ENCODE results near the gene SMIM11.
A peak's percentile ranks its signal among the peaks of the same experiment; 100 is the strongest.

The SMIM11 gene

DNA sequence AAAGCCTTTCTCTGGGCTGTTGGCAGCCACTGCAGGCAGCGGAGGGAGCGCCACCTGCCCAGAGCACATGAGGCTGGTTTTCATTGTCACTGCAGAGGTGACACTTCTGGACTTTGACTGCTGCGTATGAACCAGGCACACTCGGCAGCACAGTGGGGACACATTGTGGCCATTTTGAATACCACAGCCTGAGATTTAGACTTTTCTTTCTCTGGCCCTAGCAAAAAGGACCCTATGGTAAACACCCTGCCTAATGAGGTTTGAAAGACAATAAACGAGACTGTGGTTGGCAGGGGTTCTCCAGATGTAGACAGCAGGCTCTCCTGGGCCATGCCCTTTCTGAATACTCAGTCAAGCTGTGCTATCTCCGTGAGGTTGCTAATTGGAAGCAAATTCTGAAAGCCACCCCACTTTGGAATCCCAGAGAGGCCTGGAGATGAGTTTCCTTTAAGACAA lies 23.5 kb upstream of the SMIM11 start:
- TF ChIP-seq, protein P1, sequence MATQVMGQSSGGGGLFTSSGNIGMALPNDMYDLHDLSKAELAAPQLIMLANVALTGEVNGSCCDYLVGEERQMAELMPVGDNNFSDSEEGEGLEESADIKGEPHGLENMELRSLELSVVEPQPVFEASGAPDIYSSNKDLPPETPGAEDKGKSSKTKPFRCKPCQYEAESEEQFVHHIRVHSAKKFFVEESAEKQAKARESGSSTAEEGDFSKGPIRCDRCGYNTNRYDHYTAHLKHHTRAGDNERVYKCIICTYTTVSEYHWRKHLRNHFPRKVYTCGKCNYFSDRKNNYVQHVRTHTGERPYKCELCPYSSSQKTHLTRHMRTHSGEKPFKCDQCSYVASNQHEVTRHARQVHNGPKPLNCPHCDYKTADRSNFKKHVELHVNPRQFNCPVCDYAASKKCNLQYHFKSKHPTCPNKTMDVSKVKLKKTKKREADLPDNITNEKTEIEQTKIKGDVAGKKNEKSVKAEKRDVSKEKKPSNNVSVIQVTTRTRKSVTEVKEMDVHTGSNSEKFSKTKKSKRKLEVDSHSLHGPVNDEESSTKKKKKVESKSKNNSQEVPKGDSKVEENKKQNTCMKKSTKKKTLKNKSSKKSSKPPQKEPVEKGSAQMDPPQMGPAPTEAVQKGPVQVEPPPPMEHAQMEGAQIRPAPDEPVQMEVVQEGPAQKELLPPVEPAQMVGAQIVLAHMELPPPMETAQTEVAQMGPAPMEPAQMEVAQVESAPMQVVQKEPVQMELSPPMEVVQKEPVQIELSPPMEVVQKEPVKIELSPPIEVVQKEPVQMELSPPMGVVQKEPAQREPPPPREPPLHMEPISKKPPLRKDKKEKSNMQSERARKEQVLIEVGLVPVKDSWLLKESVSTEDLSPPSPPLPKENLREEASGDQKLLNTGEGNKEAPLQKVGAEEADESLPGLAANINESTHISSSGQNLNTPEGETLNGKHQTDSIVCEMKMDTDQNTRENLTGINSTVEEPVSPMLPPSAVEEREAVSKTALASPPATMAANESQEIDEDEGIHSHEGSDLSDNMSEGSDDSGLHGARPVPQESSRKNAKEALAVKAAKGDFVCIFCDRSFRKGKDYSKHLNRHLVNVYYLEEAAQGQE (IDR thresholded peaks at IDR 0.05; ENCODE audit: low read depth), result no peak
- peak; percentile 68 for TF ChIP-seq RAD21 (IDR thresholded peaks at IDR 0.05; ENCODE audit: low read depth)

DNA sequence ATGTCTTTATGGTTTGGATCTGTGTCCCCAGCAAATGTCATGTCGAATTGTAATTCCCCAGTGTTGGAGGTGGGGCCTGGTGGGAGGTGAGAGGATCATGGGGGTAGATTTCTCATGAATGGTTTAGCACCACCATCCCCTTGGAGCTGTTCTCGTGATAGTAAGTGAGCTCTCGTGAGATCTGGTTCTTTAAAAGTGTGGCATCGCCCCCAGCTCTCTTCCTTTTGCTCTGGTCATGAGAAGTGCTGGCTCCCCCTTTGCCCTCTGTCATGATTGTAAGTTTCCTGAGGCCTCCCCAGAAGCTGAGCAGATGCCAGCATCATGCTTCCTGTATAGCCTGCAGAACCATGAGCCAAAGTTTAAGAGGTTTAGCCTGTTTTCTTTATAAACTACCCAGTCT lies 22.8 kb upstream of the SMIM11 start:
- TF ChIP-seq, protein P2, sequence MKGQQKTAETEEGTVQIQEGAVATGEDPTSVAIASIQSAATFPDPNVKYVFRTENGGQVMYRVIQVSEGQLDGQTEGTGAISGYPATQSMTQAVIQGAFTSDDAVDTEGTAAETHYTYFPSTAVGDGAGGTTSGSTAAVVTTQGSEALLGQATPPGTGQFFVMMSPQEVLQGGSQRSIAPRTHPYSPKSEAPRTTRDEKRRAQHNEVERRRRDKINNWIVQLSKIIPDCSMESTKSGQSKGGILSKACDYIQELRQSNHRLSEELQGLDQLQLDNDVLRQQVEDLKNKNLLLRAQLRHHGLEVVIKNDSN (IDR thresholded peaks at IDR 0.05), result no peak
- no peak for TF ChIP-seq CEBPB (IDR thresholded peaks at IDR 0.05)
- no peak for TF ChIP-seq YY1 (IDR thresholded peaks at IDR 0.05; ENCODE audit: low read depth)
- no peak for TF ChIP-seq EGR1 (IDR thresholded peaks at IDR 0.05)
- TF ChIP-seq CREB1 (IDR thresholded peaks at IDR 0.05; ENCODE audit: low read depth), result no peak
- TF ChIP-seq, protein P1 (IDR thresholded peaks at IDR 0.05; ENCODE audit: low read depth), result no peak
- TF ChIP-seq RAD21 (IDR thresholded peaks at IDR 0.05; ENCODE audit: low read depth), result no peak
- TF ChIP-seq TAF1 (IDR thresholded peaks at IDR 0.05; ENCODE audit: low read depth), result no peak
- TF ChIP-seq, protein P3, sequence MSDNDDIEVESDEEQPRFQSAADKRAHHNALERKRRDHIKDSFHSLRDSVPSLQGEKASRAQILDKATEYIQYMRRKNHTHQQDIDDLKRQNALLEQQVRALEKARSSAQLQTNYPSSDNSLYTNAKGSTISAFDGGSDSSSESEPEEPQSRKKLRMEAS (IDR thresholded peaks at IDR 0.05), result no peak

DNA sequence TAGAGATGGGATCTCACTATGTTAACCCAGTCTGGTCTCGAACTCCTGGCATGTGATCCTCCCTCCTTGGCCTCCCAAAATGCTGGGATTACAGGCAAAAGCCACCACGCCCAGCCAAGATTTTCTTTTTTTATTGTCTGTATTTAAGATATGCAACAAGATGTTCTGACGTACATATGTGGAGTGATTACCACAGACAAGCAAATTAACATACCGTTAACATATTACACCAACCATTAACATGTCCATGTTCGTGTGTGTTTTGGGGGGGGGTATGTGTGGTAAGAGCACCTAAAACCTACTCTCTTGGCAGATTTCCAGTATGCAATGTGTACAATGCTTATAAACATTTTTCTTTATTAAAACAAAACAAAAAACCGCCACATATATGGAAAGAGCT lies 22.1 kb upstream of the SMIM11 start:
- TF ChIP-seq, protein P3 (IDR thresholded peaks at IDR 0.05), result no peak
- no peak for TF ChIP-seq TAF1 (IDR thresholded peaks at IDR 0.05; ENCODE audit: low read depth)
- TF ChIP-seq ZBTB7A (IDR thresholded peaks at IDR 0.05; ENCODE audit: low read depth), result no peak
- TF ChIP-seq EGR1 (IDR thresholded peaks at IDR 0.05), result no peak
- TF ChIP-seq RAD21 (IDR thresholded peaks at IDR 0.05; ENCODE audit: low read depth), result no peak
- TF ChIP-seq, protein P2 (IDR thresholded peaks at IDR 0.05), result no peak

DNA sequence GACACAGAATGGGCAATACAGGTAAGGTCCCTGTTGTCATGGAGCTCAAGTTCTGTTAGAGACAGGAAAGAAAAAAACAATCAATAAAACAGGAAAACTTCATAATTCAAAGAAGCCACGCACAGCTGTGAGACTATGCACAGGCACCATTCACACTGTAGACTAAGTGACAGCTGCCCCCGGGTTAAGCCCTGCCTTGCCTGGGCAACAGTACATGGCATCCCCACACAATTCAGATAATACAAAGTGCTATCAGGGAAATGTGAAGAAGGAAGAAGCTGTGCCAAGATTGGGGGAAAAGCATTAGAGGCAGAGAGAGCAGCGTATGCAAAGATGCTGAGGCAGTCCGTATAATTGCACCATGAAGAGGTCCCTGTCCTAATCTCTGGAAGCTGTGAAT lies 20.5 kb upstream of the SMIM11 start:
- TF ChIP-seq TAF1 (IDR thresholded peaks at IDR 0.05; ENCODE audit: low read depth) (no peak), NFIC (IDR thresholded peaks at IDR 0.05) (no peak), EGR1 (IDR thresholded peaks at IDR 0.05) (no peak), RAD21 (IDR thresholded peaks at IDR 0.05; ENCODE audit: low read depth) (no peak)
- TF ChIP-seq, protein P2 (IDR thresholded peaks at IDR 0.05), result no peak

DNA sequence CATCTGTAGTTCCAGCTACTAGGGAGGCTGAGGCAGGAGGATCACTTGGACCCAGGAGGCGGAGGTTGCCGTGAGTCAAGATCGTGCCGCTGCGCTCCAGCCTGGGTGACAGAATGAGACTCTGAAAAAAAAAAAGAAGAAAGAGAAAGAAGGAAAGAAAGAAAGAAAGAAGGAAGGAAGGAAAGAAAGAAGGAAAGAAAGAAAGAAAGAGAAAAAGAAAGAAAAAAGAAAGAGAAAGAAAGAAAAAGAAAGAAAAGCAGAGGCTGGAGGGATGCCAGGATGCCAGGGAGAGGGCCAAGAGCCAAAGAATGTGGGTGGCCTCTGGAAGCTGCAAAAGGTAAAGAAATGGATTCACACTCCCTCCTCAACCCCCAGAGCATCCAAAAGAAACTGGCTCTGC lies 19.7 kb upstream of the SMIM11 start:
- TF ChIP-seq NFIC (IDR thresholded peaks at IDR 0.05) (no peak), EP300 (IDR thresholded peaks at IDR 0.05; ENCODE audit: borderline replicate concordance) (no peak), TCF12 (IDR thresholded peaks at IDR 0.05; ENCODE audit: low read depth) (no peak), ZBTB7A (IDR thresholded peaks at IDR 0.05; ENCODE audit: low read depth) (no peak), FOXM1 (IDR thresholded peaks at IDR 0.05; ENCODE audit: borderline replicate concordance, low read depth) (no peak), CREB1 (IDR thresholded peaks at IDR 0.05; ENCODE audit: low read depth) (no peak), TEAD4 (IDR thresholded peaks at IDR 0.05) (no peak), CEBPB (IDR thresholded peaks at IDR 0.05) (no peak), YY1 (IDR thresholded peaks at IDR 0.05; ENCODE audit: low read depth) (no peak), TAF1 (IDR thresholded peaks at IDR 0.05; ENCODE audit: low read depth) (no peak), EGR1 (IDR thresholded peaks at IDR 0.05) (no peak)
- TF ChIP-seq, protein P2 (IDR thresholded peaks at IDR 0.05), result no peak

DNA sequence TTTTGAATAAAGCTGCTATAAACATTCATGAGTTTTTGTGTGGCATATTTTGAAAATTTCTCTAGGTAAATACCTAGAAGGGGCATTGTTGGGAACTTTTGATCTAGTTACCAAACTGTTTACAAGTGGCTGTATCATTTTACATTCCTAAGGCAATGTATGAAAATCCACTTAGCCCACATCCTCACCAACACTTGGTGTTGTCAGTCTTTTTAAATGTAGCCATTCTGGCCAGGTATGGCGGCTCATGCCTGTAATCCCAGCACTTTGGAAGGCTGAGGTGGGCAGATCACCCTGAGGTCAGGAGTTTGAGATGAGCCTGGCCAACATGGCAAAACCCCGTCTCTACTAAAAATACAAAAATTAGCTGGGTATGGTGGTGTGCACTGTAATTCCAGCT lies 17.4 kb upstream of the SMIM11 start:
- TF ChIP-seq TEAD4 (IDR thresholded peaks at IDR 0.05) (no peak), RAD21 (IDR thresholded peaks at IDR 0.05; ENCODE audit: low read depth) (no peak), TAF1 (IDR thresholded peaks at IDR 0.05; ENCODE audit: low read depth) (no peak), EGR1 (IDR thresholded peaks at IDR 0.05) (no peak), FOXM1 (IDR thresholded peaks at IDR 0.05; ENCODE audit: borderline replicate concordance, low read depth) (no peak), EP300 (IDR thresholded peaks at IDR 0.05; ENCODE audit: borderline replicate concordance) (no peak), ZBTB7A (IDR thresholded peaks at IDR 0.05; ENCODE audit: low read depth) (no peak), YY1 (IDR thresholded peaks at IDR 0.05; ENCODE audit: low read depth) (no peak), CEBPB (IDR thresholded peaks at IDR 0.05) (no peak), TCF12 (IDR thresholded peaks at IDR 0.05; ENCODE audit: low read depth) (no peak), NFIC (IDR thresholded peaks at IDR 0.05) (no peak), CREB1 (IDR thresholded peaks at IDR 0.05; ENCODE audit: low read depth) (no peak)
- TF ChIP-seq, protein P3 (IDR thresholded peaks at IDR 0.05), result no peak
- TF ChIP-seq, protein P1 (IDR thresholded peaks at IDR 0.05; ENCODE audit: low read depth), result no peak
- TF ChIP-seq, protein P2 (IDR thresholded peaks at IDR 0.05), result no peak
